Stimulated activated naive B cell treated with anti-CD40 and anti-IgM and Interleukin-4, amounts not matched to agents 10 μg/mL and 1 μg/mL and 100 μg/mL, for 72 hours (primary cell): Measurements from ENCODE around the gene UMOD.

ENCODE experiments used
- ATAC-seq, 2 donors: fragments of 150-1000 bp; cut with Tn5 transposase; replicated peaks; 2 replicates each; pipeline ENCODE4 v1.10.0; 2021; ENCODE audit warnings: moderate library complexity in 1 of 2
- DNase-seq: peaks from one replicate; pipeline ENCODE4 v3.0.0; 2021
- H3K27ac Mint-ChIP-seq: one replicate; pipeline ENCODE4 v1.8.0; 2022; ENCODE audit warnings: mild to moderate bottlenecking, mixed read lengths
- H3K27me3 Mint-ChIP-seq, 2 donors: one replicate each; pipeline ENCODE4 v1.8.0; 2022; ENCODE audit warnings: mixed read lengths in 2 of 2
- H3K36me3 Mint-ChIP-seq, 2 donors: one replicate each; pipeline ENCODE4 v1.8.0; 2022; ENCODE audit warnings: mixed read lengths in 2 of 2, mild to moderate bottlenecking in 1 of 2
- H3K4me1 Mint-ChIP-seq, 2 donors: one replicate each; pipeline ENCODE4 v1.8.0; 2022; ENCODE audit warnings: mixed read lengths in 2 of 2, mild to moderate bottlenecking in 1 of 2
- H3K4me3 Mint-ChIP-seq, 2 donors: one replicate each; pipeline ENCODE4 v1.8.0; 2022; ENCODE audit warnings: mild to moderate bottlenecking in 2 of 2, mixed read lengths in 2 of 2, moderate library complexity in 1 of 2
- H3K9me3 Mint-ChIP-seq, 2 donors: one replicate each; pipeline ENCODE4 v1.8.0; 2022; ENCODE audit warnings: mixed read lengths in 2 of 2, mild to moderate bottlenecking in 1 of 2

Gene UMOD

GRCh38 chr16:20309786-20310185 lies 42.7 kb downstream of the UMOD start:
- ATAC-seq (no peak), DNase-seq (no peak)
- Mint-ChIP-seq H3K4me3 (no peak overlapping the region), H3K27ac (no peak overlapping the region), H3K36me3 (no peaks in the 10 kb centered on the region), H3K4me1 (no peaks in the 10 kb centered on the region), H3K27me3 (peaks cover 0 to 7% of the 10 kb centered on the region in 2 donors), H3K9me3 (no peaks in the 10 kb centered on the region)

- DNase-seq = no peak
- Mint-ChIP-seq H3K27me3 (peaks cover 0 to 7% of the 10 kb centered on the region in 2 donors), H3K9me3 (no peaks in the 10 kb centered on the region), H3K36me3 (no peaks in the 10 kb centered on the region), H3K4me3 (no peak overlapping the region), H3K4me1 (no peaks in the 10 kb centered on the region), H3K27ac (no peak overlapping the region)
- ATAC-seq = no peak
These were observed 43.5 kb downstream of the UMOD start for GRCh38 chr16:20308801-20309590.

- Mint-ChIP-seq H3K4me1 (no peaks in the 10 kb centered on the region), H3K36me3 (no peaks in the 10 kb centered on the region), H3K27me3 (peaks cover 0 to 7% of the 10 kb centered on the region in 2 donors), H3K27ac (no peak overlapping the region), H3K4me3 (no peak overlapping the region), H3K9me3 (no peaks in the 10 kb centered on the region)
- ATAC-seq = no peak
- DNase-seq = no peak
These were observed 44.2 kb downstream of the UMOD start for GRCh38 chr16:20308266-20308665.

- DNase-seq (no peak), ATAC-seq (no peak)
- no peaks in the 10 kb centered on the region for H3K9me3 Mint-ChIP-seq
These were observed 44.7 kb downstream of the UMOD start for GRCh38 chr16:20307791-20308190.

GRCh38 chr16:20307240-20307671 lies 45.3 kb downstream of the UMOD start:
- Mint-ChIP-seq H3K4me3 (no peak overlapping the region), H3K4me1 (no peaks in the 10 kb centered on the region), H3K36me3 (no peaks in the 10 kb centered on the region), H3K27ac (no peak overlapping the region), H3K9me3 (no peaks in the 10 kb centered on the region), H3K27me3 (peaks cover 0 to 7% of the 10 kb centered on the region in 2 donors)
- DNase-seq (no peak), ATAC-seq (no peak)

More at GRCh38 chr16:20307791-20308190, 44.7 kb downstream of the UMOD start:
- no peaks in the 10 kb centered on the region for H3K4me1 Mint-ChIP-seq
- H3K27me3 Mint-ChIP-seq = peaks cover 0 to 7% of the 10 kb centered on the region in 2 donors
- H3K36me3 Mint-ChIP-seq = no peaks in the 10 kb centered on the region
- H3K27ac Mint-ChIP-seq = no peak overlapping the region
- H3K4me3 Mint-ChIP-seq = no peak overlapping the region

GRCh38 chr16:20306401-20306800 lies 46.1 kb downstream of the UMOD start:
- H3K27me3 Mint-ChIP-seq = peaks cover 0 to 7% of the 10 kb centered on the region in 2 donors
- ATAC-seq = no peak
- H3K4me1 Mint-ChIP-seq = no peaks in the 10 kb centered on the region
- DNase-seq = no peak
- H3K4me3 Mint-ChIP-seq = no peak overlapping the region
- H3K27ac Mint-ChIP-seq = no peak overlapping the region
- H3K36me3 Mint-ChIP-seq = no peaks in the 10 kb centered on the region
- H3K9me3 Mint-ChIP-seq = no peaks in the 10 kb centered on the region

- Mint-ChIP-seq H3K9me3 (peaks cover 3 to 5% of the 10 kb centered on the region in 2 donors), H3K4me3 (no peak overlapping the region), H3K27me3 (peaks cover 13 to 26% of the 10 kb centered on the region in 2 donors), H3K27ac (no peak overlapping the region), H3K36me3 (no peaks in the 10 kb centered on the region), H3K4me1 (peaks cover 0 to 3% of the 10 kb centered on the region in 2 donors)
- ATAC-seq (no peak), DNase-seq (no peak)
These were observed 49.5 kb downstream of the UMOD start for GRCh38 chr16:20303012-20303411.

GRCh38 chr16:20302389-20302788 lies 50.1 kb downstream of the UMOD start:
- Mint-ChIP-seq H3K27me3 (peaks cover 17 to 26% of the 10 kb centered on the region in 2 donors), H3K27ac (no peak overlapping the region), H3K4me1 (peaks cover 0 to 3% of the 10 kb centered on the region in 2 donors), H3K36me3 (no peaks in the 10 kb centered on the region), H3K4me3 (no peak overlapping the region), H3K9me3 (peaks cover 3 to 5% of the 10 kb centered on the region in 2 donors)
- ATAC-seq (no peak), DNase-seq (no peak)

- no peak for ATAC-seq
- peaks cover 3 to 5% of the 10 kb centered on the region in 2 donors for H3K9me3 Mint-ChIP-seq
- DNase-seq = no peak
- H3K27ac Mint-ChIP-seq = no peak overlapping the region
- H3K36me3 Mint-ChIP-seq = no peaks in the 10 kb centered on the region
- peaks cover 17 to 25% of the 10 kb centered on the region in 2 donors for H3K27me3 Mint-ChIP-seq
- peaks cover 0 to 3% of the 10 kb centered on the region in 2 donors for H3K4me1 Mint-ChIP-seq
- H3K4me3 Mint-ChIP-seq = no peak overlapping the region
These were observed 50.7 kb downstream of the UMOD start for GRCh38 chr16:20301840-20302239.

GRCh38 chr16:20300312-20301097 lies 52.0 kb downstream of the UMOD start:
- DNase-seq (peak; percentile 9), ATAC-seq (peak; percentile 86 to 91)
- Mint-ChIP-seq H3K4me1 (peaks cover 0 to 3% of the 10 kb centered on the region in 2 donors), H3K27me3 (peaks cover 17 to 19% of the 10 kb centered on the region in 2 donors), H3K4me3 (no peak overlapping the region), H3K9me3 (peaks cover 3 to 5% of the 10 kb centered on the region in 2 donors), H3K36me3 (no peaks in the 10 kb centered on the region), H3K27ac (no peak overlapping the region)

GRCh38 chr16:20298452-20298851 lies 54.1 kb downstream of the UMOD start:
- Mint-ChIP-seq H3K36me3 (no peaks in the 10 kb centered on the region), H3K4me3 (no peak overlapping the region), H3K9me3 (peaks cover 3 to 5% of the 10 kb centered on the region in 2 donors), H3K27me3 (peaks cover 17 to 19% of the 10 kb centered on the region in 2 donors), H3K27ac (peak overlapping the region; percentile 11), H3K4me1 (peaks cover 0 to 3% of the 10 kb centered on the region in 2 donors)
- DNase-seq (no peak), ATAC-seq (no peak)

- ATAC-seq (no peak), DNase-seq (no peak)
- peaks cover 10 to 13% of the 10 kb centered on the region in 2 donors for H3K27me3 Mint-ChIP-seq
- no peak overlapping the region for H3K4me3 Mint-ChIP-seq
- no peak overlapping the region for H3K27ac Mint-ChIP-seq
- no peaks in the 10 kb centered on the region for H3K9me3 Mint-ChIP-seq
- H3K4me1 Mint-ChIP-seq = no peaks in the 10 kb centered on the region
- H3K36me3 Mint-ChIP-seq = no peaks in the 10 kb centered on the region
These were observed 61.0 kb downstream of the UMOD start for GRCh38 chr16:20291208-20292206.

GRCh38 chr16:20289571-20289970 lies 62.9 kb downstream of the UMOD start:
- DNase-seq (no peak), ATAC-seq (no peak)
- Mint-ChIP-seq H3K4me3 (no peak overlapping the region), H3K4me1 (no peaks in the 10 kb centered on the region), H3K36me3 (no peaks in the 10 kb centered on the region), H3K27me3 (peaks cover 10 to 13% of the 10 kb centered on the region in 2 donors), H3K27ac (no peak overlapping the region), H3K9me3 (peaks cover 2 to 3% of the 10 kb centered on the region in 2 donors)
